ENCODE results near the gene SLC45A2.
"Not testable (repeated sequence)": the region's sequence is repeated elsewhere in the genome, so short reads cannot be mapped to it uniquely, and the experiment has no call there.

The SLC45A2 gene

DNA sequence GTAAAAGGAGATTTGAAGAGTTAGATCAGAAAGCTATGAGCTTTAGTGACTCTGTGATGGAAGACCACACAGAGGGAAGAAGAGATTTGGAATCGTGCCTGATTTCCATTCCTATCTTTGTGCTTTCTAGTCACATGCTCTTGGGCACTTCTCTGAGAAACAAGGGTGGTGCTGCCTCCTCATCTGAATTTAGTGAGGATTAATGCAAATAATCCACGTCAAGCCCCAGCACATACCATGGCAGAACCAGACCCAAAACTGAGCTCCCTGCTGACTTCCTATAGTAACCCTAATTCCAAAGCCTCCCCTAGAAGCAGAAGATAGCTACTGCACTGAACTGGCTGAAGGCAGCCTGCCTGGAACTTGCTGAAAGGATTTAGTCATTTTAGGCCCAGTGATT, 17.7 kb downstream of the SLC45A2 start:
- no peak for DNase-seq (ENCODE audit: low read depth in 2 of 2)

DNA sequence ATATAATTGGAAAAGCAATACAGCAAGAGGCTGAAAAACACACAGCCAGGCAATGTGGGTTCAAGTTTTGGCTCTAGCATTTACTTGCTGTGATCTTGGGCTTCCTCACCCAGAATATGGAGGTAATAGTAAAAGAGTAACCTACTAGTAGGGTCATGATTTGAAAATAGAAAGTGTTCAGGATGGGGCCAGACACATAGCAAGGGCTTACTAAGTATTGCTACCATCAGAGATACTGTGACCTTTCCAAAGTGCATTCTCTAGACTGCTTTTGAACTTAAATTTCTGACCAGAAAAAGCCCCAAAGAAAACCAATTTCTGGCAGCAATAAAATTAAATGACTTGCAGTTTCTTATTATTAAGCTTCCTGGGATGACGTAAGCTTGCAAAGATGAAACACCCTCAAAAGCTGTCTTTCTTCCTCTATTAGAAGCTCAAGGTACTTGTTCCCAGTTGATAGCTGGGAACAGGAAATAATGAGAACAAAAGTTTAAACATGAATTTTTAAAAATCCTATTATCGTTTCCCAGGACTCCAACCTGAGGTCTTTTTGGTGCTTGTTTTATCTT, 20.3 kb downstream of the SLC45A2 start:
- DNase-seq (ENCODE audit: low read depth in 2 of 2), result no peak

DNA sequence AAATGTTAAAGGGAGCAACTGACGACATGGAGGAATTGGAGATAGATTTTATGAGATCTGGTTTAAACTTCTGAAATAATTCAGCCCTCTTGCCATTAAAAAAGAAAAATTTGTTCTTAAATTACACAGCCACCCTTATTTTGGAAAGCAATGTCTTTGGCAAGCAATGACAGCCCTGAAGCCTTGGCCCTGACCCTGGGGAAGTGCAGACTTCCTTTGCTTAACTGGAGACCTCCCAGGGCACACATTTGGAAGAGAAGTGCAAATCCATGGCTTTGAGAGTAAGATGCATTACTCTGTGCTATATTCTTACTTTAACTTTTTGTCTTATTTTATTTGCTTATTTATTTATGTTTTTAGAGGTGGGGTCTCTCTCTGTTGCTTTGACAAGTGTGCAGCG, 26.3 kb downstream of the SLC45A2 start:
- DNase-seq (ENCODE audit: low read depth in 2 of 2), result no peak

DNA sequence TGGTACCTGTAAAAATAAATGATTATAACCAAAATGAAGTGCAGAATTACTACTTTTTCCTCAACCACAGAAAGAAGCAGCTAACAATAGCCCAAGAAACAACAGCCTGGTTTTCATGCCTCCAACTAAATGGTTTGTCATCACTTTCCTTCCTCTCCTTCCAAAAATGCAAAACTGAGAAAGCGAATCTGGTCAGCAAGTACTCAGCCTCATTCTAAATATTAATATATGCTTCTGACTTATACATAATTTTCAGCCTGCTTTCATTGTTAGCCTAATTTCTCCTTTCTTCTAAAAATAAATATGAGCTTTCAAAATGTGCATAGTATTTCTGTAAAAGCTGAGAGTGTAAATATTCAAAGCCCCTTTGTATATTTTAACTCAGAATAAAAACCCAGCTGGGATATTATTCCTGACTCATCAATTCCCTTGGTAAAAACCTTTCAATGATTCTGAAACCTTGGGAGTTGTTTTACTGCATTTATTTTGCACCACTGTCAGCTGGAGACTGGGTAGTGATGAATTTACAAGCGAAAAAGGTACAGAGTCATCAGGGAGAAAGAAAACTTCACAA, 26.8 kb downstream of the SLC45A2 start:
- no peak for DNase-seq (ENCODE audit: low read depth in 2 of 2)

DNA sequence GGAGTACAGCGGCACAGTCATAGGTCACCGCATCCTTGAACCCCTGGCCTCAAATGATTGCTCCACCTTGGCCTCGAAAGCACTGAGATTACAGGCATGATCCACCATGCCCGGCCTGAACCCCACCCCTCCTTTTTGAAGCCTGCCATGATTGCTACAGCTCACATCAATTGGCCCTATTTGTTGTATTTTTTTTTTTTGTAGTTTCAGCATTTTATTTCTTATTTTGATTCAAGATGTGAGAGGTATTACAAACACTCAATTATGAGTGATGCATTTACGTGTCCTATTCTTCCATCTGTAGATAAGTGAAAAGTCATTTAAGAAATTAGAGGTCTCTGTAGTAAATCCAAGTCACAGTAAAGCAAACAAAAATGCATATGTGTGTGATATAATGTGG, 32.3 kb downstream of the SLC45A2 start:
- not testable (repeated sequence) for DNase-seq (ENCODE audit: low read depth in 2 of 2)

DNA sequence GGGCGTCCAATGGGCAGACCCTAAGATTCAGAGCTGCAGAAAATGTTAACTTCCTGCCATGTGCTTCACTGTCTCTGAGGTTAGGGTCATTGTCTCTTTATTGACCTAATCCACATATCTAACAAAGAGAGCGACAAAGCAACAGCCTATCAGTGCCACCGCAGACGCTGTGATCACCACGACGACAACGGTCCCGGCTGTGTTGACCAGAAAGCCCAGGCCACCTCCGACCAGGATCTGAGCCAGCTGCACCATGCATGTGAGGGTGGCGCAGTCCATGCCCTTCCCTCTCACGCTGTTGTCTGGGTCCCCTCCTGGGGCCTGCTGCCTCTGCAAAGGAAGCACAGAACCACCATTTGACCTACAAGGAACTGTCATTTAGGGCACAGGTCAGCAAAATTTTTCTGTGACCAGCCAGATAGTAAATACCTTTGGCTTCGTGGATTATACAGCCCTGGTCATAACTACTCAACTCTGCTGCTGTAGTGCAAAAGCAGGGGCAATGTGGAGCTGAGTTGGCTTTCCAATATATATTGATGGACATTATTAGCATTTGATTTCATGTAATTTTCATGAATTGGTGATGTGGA, 39.9 kb downstream of the SLC45A2 start:
- DNase-seq (ENCODE audit: low read depth in 2 of 2), result no peak

DNA sequence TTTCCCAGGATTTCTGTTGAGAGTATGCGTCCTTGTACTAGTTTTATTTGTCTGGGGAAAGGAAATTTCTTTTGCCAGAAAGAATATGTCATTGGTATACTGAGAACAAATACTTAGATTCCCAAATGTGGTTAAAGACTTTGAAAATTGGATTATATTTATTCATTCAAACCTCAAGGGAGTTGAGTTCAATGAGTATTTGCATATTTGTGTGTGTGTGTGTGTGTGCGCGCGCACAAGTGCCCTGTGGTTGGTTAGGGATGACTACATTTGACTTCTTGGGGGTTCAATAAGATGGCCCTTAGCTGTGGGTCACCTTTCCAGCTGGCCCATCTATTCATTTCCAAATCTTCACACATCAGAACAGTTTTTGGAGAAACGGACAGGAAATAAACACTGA, 43.4 kb downstream of the SLC45A2 start:
- no peak for DNase-seq (ENCODE audit: low read depth in 2 of 2)

DNA sequence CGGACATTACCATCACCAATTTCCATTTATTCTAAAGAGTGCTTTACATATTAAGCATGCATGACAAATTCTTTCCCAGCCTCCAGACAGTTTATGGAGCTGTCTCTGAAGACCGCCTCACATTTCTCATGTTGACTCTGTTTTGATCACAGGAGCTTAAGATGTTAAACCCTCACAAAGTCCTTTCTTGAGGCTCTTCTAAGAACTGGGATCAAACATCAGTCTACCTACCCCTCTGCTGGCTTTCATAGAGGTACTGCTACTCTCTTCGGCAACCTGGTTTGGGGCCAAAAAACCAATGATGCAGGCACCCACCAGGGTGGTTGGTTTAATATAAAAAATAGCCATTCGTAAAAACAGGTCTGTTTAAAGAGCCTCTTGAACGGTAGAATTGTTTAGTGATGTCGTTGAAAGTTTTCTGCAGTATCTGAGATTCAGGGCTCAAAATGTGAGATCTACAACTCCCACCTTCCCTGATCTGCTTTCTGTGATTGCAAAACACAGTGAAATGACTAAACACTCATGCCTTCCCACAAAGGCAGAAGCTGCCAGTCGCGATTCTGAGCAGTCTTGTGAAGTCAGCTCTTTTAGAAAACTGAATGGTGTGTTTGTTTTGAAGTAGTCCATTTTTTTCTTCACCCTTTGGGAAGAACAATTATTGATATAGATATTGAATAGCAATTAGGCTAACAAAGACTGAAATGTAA, 44.8 kb downstream of the SLC45A2 start:
- no peak for DNase-seq (ENCODE audit: low read depth in 2 of 2)

DNA sequence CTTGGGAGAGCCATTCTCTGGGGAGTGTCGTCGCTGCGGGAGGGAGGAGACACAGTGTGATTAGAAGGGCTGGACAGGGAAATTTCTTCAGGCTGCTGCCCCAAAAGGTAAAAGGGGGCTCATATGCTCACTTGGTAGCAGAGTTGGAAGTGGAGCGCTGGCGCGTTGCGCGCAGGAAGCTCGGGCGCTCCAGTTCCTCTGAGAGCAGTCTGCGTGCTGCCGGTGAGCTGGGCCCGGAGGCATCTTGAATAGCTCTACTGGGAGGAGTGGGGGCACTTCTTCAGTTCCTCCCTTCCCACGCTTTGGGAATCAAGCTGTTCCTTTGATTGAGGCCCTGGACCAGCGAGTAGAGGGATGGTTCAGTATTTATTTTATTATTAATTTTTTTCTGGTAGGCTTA, 45.6 kb downstream of the SLC45A2 start:
- DNase-seq (ENCODE audit: low read depth in 2 of 2), result no peak

DNA sequence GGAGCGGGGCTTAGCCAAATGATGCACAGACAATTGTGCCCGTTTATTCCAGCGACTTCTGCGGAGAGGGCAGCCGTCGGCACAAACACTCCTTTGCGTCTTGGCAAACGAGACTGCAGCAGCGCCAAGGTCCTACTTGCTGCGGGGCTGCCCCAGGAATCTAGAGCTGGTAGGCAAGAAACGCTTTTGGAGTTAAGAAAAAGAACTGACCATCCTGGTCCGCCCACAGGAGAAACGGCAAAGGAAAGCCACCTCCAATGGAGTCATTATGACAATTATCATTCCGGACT, 46.0 kb downstream of the SLC45A2 start:
- no peak for DNase-seq (ENCODE audit: low read depth in 2 of 2)

DNA sequence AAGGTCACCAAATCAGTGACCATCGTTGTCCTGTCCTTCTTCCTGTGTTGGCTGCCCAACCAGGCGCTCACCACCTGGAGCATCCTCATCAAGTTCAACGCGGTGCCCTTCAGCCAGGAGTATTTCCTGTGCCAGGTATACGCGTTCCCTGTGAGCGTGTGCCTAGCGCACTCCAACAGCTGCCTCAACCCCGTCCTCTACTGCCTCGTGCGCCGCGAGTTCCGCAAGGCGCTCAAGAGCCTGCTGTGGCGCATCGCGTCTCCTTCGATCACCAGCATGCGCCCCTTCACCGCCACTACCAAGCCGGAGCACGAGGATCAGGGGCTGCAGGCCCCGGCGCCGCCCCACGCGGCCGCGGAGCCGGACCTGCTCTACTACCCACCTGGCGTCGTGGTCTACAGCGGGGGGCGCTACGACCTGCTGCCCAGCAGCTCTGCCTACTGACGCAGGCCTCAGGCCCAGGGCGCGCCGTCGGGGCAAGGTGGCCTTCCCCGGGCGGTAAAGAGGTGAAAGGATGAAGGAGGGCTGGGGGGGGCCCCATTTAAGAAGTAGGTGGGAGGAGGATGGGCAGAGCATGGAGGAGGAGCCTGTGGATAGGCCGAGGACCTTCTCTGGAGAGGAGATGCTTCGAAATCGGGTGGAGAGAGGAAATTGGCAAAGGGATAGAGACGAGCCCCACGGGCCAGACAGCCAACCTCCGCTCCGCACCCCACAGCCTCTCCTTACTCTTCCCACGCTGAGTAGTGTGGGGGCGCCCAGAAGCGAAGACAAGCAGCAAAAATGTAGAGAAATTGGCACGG, 46.6 kb downstream of the SLC45A2 start:
- no peak for DNase-seq (ENCODE audit: low read depth in 2 of 2)

DNA sequence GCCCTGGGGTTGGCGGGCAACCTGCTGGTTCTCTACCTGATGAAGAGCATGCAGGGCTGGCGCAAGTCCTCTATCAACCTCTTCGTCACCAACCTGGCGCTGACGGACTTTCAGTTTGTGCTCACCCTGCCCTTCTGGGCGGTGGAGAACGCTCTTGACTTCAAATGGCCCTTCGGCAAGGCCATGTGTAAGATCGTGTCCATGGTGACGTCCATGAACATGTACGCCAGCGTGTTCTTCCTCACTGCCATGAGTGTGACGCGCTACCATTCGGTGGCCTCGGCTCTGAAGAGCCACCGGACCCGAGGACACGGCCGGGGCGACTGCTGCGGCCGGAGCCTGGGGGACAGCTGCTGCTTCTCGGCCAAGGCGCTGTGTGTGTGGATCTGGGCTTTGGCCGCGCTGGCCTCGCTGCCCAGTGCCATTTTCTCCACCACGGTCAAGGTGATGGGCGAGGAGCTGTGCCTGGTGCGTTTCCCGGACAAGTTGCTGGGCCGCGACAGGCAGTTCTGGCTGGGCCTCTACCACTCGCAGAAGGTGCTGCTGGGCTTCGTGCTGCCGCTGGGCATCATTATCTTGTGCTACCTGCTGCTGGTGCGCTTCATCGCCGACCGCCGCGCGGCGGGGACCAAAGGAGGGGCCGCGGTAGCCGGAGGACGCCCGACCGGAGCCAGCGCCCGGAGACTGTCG, 47.3 kb downstream of the SLC45A2 start:
- no peak for DNase-seq (ENCODE audit: low read depth in 2 of 2)

DNA sequence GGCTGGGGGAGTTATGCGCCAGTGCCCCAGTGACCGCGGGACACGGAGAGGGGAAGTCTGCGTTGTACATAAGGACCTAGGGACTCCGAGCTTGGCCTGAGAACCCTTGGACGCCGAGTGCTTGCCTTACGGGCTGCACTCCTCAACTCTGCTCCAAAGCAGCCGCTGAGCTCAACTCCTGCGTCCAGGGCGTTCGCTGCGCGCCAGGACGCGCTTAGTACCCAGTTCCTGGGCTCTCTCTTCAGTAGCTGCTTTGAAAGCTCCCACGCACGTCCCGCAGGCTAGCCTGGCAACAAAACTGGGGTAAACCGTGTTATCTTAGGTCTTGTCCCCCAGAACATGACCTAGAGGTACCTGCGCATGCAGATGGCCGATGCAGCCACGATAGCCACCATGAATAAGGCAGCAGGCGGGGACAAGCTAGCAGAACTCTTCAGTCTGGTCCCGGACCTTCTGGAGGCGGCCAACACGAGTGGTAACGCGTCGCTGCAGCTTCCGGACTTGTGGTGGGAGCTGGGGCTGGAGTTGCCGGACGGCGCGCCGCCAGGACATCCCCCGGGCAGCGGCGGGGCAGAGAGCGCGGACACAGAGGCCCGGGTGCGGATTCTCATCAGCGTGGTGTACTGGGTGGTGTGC, 48.0 kb downstream of the SLC45A2 start, which contains the start of gene RXFP3:
TSS of gene RXFP3 (plus strand) at position 6 of the 636 bp plus-strand sequence. CDS start at position 361, 355 bp downstream.
- no peak for DNase-seq (ENCODE audit: low read depth in 2 of 2)

DNA sequence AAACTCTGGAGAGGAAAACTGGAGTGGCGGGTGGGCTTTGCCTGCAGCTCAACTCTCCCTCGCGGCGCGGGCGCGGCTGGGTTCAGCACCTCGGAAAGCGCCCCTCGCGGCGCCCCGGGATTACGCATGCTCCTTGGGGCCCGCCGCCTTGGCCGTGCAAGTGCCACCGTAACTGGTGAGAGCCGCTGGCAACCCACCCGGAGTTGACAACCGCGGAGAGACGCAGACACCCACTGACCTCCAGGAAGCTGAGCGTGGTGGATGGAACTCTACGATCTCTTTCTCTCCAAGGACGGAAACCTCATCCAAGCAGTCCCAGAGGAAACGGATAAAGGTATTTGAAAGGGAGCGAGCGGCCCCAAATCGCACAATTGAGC, 48.5 kb downstream of the SLC45A2 start:
- peak in 1 of 2 donors; percentile 4 for DNase-seq (ENCODE audit: low read depth in 2 of 2)

DNA sequence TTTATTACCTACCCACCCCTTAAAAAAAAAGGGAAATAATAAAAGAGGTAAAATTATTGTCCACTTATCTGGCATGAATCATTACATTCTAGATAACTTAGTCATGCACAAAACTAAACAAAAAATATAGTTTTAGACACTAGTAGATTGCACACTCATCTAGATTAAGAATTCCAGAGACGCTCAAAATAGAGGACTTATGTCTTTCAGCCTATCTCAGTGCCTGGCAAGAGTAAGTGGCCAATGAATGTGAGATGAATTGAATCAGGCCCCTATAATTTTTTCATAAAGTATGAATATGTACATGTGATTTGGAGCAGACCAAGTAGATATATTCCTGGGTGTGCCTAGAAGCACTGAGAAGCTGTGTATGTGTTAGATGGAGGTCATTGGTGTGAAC, 50.3 kb downstream of the SLC45A2 start:
- no peak for DNase-seq (ENCODE audit: low read depth in 2 of 2)

DNA sequence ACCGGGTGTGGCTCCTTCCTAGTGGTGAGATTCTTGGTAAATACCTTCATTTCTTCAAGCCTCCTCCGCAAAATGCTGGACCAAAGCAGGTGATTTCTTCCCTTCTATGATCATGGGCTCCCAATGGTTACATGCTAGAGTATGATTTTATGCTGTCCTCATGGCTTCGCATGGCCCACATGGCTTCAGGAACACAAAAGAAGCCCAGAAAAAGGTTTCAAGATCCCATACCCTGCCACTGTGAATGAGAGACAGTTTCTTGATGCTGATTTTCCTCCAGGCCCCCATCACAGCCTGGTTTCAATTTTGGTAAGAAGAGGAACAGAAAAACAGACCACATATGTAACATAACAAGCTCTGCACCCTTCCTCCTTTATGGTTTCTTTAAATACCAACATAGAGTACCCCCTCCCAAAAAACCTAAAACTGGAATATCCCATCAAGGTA, 50.7 kb downstream of the SLC45A2 start:
- no peak for DNase-seq (ENCODE audit: low read depth in 2 of 2)

DNA sequence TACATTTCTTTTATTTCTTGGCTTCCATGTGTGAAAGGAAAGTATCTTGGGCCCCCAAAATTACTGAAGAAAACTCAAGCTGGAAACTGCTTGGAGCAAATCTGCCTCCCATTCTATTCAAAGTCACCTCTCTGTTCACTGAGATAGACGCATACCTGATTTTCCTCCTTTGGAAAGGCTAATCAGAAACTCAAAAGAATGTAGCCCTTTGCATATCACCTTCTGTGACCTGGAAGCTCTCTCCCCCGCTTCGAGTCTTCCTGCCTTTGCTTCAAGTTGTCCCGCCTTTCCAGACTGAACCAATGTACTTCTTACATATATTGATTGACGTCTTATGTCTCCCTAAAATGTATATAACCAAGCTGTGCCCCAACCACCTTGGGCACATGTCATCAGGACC, 53.4 kb downstream of the SLC45A2 start:
- DNase-seq (ENCODE audit: low read depth in 2 of 2), result no peak

DNA sequence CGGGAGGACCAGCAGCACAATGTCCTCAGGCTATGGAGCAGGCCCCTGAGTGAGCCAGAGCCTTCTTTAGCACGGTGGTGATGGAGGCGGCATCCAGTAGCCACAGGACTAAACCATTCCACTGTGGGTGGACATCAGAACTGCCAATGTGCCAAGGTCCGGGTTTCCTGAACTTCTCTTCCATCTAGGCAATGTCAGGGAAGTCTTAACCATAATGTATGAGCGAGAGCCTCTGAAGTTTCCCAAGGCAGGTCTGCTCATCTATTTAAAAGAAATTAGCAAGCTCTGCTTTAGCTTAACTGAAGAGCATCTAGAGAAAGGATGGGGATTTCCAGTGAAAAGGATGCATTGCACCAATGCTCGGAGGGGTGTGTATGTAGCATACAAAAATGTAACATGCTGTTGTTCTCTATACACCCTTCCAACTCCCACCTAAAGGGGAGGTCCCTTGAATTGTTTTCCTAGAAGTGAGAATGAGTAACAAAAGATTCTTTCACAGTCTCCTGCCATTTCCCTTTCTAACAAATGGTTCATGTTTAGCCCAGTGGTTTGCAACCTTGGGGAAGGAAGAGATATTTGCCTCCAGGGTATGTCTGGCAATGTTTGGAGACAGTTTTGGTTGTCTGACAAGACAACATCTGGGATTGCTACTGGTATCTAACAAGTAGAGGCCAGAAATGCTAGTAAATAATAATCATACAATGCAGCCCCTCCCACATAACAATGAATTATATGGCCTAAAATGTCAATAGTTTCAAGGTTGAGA, 54.4 kb downstream of the SLC45A2 start:
- no peak for DNase-seq (ENCODE audit: low read depth in 2 of 2)

DNA sequence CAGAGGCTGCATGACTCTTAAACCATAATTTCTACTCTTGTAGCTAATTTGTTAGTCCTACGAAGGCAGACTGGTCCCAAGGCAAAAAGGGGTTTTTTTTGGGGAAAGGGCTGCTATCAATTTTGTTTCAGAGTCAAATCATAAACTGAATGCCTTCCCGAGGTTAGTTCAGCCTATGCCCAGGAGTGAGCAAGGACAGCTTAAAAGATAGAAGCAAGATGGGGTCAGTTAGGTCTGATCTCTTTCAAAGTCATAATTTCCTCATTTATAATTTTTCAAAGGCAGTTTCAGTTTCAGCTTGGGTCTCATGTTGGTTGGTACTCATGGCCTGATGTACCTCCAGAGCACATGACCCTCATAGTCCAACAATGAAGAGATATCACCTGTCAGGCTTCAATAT, 56.2 kb downstream of the SLC45A2 start:
- no peak for DNase-seq (ENCODE audit: low read depth in 2 of 2)

DNA sequence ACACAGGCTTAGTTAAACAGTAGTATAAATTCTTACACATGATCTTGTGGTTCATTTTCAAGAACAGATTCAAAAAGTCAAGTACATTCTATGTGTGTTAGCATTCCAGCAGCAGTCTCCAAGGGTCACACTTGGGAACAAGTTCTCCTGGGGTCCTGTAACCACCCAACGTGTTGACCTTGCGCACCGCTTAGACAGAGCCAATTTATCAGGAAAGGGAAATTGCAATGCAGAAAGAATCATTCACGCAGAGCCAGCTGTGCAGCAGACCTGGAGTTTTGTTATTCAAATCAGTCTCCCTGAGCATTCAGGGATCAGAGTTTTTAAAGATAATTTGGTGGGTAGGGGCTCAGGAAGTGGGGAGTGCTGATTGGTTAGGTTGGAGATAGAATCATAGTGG, 56.8 kb downstream of the SLC45A2 start:
- no peak for DNase-seq (ENCODE audit: low read depth in 2 of 2)

DNA sequence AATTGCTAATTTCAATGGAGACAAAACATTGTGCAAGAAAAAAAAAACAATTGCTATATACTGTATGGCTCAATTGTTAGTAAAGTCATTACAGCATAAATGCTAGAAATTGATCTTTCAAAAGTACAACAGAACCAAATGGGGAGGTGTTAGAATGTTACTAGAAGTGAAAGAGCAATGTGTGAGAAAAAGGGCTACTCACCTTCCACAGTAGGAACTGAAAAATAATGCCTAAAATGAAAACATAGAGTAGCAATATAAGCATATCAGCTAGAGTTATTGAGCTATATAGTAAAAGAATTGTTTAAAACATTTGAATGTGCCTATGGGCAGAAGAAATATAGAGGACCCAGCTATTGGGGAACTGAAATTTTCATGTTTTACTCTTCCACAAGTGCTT, 59.2 kb downstream of the SLC45A2 start:
- DNase-seq (ENCODE audit: low read depth in 2 of 2), result no peak

Data from stimulated activated CD8-positive, alpha-beta memory T cell treated with anti-CD3 and anti-CD28 coated beads, Interleukin-7, amount 100 ng/mL, for 4 hours (primary cell).